GM19035 (cell line): ENCODE measurements around the gene SMIM13.

Source experiments
- ATAC-seq: cut with Tn5 transposase; IDR thresholded peaks from one replicate; pipeline ENCODE4 v1.9.1; 2021; ENCODE audit not compliant: unreplicated experiment

SMIM13 gene

DNA sequence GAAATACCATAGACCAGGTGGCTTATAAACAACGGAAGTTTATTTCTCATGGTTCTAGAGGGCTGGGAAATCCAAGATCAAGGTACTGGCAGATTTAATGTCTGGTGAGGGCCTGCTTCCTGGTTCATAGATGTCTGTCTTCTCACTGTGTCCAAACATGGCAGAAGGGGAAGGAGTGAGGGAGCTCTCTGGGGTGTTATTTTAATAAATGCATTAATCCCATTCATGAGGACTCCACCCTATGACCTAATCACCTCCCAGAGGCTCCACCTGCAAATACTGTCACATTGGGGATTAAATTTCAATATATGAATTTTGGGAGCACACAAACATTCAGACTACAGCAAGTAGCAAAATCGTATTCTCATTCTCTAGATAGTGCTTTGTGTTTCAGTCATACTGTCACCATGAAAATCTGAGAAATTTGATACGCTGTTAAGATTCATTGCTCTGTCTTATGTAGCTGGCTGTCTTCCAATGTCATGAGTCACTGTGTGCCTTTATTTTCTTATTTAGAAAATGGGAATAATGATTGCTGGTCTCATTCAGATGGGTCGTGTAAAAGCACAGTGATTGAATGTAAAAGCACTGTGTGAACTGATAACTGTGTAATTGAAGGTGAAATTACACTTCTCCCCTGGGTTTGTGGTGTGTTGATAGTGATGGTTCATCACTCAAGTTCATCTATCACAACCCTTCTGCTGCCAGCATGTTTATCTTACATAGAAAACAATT lies 26.8 kb downstream of the SMIM13 start:
- ATAC-seq: no peak

DNA sequence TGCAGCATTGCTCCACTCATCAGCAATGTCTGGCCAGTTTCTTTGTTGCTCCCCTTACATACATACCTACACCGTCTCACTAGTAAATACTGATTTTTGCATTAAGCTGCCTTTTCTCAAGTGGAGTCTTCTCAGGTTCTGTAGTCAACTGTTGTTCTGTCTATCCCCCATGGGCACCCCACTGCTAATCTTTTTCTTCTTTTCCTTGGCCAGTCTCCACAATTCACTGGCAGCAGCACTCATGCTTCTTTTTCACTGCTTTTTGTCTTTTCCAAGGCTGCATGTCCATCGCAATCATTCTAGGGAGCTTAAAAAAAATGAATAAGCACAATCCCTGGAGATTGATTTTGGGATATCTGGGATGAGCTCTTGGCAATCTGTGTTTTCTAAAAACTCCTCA lies 28.2 kb downstream of the SMIM13 start:
- ATAC-seq: no peak

DNA sequence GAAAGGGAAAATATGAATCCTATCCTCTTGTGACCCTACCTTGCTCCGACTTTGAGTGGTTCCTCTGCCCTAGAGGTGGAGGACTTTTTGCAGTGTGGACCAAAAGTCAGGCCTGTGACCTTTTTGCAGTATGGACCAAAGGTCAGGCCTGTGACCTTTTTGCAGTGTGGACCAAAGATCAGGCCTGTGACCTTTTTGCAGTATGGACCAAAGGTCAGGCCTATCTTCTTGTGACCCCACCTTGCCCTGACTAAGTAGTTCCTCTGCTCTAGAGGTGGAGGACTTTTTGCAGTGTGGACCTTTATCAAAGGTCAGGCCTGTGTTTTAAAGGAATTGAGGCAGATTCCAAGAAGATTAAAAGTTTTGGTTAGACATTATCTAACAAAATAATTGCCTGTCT lies 28.7 kb downstream of the SMIM13 start:
- no peak for ATAC-seq

DNA sequence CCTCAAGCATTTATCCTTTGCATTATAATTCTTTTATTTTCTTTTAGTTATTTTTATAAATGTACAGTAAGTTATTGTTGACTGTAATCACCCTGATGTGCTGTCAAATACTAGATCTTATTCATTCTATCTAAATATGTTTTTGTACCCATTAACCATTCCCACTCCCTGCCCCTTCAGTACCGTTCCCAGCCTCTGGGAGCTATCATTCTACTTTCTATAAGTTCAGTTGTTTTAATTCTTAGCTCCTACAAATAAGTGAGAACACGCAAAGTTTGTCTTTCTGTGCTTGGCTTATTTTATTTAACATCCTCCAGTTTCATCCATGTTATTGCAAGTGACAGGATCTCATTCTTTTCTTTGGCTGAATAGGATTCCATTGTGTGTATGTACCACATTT lies 30.3 kb downstream of the SMIM13 start:
- no peak for ATAC-seq

DNA sequence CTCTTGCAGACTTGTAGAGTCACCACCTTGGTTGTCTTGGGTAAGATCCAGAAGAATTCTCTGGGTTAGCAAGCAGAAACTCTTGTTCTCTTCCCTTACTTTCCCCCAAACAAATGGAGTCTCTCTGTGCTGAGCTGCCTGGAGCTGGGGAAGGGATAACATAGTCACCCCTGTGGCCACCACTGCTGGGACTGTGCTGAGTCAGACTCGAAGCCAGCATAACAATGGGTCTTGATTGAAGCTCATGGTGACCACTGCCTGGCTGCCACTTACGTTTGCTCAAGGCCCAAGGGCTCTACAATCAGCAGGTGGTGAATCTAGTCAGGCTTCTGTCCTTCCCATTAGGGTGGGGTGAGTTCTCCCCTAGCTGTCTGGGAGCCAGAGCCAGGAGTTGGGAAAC lies 33.2 kb downstream of the SMIM13 start:
- ATAC-seq: no peak

DNA sequence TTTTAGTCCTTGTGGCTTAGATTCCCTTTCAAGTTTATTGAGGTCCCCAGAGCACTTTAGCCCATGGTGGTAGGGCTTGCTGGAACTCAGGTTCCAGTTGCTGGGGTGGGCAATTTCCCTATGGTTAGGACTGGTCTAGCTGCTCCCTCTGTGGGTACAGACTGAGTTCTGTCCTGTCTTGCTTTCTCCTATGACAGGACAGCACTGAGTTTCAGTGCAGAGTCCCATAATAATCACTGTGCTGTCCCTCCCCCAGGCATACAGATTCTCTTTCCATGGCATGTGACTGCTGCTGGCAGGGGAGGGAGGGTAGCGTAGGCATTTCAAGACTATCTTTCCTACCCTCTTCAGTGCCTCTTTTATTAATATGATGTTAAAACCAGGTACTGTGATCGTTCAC lies 35.0 kb downstream of the SMIM13 start:
- ATAC-seq: no peak

DNA sequence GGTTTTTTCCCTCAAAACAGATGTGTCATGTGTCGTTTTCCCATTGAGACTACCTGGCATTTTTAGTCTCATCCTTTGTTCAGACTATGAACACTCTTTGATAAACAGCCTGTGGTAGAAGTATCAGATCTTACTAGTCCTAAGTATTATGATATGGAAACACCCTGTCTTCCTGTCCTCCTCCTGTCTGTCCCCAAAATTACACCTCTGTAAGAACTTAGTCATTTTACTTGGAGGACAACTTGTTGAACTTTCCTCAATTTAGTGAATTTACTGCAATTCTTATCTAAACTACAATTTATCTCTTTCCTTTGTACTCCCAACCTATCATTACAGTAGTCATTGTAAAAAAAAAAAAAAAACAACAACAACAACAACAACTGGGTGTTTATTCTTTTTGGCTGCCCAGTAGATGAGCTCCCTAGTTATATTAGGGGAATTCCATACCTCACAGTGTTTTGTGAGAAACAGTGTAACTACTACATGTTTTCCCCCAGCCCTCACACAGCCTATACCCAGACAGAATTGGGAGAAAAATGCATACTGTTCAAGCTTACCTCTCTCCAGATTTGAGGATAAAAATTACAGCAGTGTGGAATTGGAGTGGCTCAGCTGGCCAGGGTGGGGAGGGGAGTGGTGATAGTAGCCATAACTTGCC lies 36.4 kb downstream of the SMIM13 start:
- ATAC-seq: no peak

DNA sequence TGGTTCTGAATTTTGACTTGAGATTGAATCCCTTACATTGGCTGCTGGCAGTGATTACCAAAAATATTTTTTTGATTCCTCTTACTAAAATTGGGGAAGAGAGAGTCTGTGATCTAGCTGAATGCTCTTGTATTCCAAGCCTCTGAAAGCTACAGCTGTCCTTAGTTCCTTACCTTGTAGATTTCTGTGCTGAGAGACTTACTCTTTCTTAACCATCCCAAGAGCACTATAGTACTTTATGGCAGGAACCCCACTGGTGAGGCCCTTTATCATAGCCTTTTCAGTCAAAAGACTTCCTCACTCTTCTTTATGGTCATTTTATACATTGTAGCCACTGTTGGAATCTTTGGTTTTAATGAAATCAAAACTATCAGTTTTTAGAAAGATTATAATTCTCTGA lies 37.0 kb downstream of the SMIM13 start:
- ATAC-seq: no peak

DNA sequence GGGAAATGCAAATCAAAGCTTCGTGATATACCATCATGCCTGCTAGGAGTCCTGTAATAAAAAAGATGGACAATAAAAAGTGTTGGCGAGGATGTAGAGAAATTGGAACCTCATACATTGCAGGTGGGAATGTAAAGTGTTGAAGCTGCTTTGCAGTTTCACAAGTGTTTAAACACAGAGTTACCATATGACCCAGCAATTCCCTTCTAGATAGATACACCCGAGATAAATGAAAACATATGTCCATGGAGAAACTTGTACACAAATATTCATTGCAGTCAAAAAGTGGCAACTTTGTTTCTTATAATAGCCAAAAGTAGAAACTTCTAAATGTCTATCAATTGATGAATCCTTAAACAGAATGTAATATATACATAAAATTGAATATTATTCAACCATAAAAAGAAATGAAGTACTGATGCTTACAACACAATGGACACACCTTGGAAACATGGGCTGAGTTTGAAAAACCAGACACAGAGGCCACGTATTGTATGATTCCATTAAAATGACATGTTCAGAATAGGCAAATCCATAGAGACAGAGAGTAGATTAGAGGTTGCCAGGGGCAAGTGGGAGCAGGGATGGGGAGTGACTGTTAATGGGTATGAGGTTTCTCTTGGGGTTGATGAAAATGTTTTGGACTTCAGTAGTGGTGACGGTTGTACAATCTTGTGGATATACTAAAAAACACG lies 38.7 kb downstream of the SMIM13 start:
- no peak for ATAC-seq

DNA sequence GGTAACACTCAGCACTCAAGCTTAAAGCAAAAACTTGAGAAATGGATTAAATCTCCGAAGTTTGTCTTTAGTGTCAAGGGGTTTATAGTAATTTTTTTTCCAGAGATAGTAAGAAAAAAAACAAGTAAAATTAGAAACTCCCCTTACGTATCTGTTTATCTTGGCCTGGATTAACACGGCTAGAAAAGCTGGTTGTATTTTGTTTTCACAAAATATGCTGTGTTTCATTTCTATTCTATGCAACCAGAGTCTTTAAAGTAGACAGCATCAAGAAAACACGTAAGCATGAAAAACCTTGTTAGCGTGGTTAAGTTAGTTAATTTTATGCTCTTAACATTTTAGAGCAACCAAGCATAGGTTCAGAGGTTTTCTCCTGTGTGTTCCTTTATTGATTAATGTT lies 39.6 kb downstream of the SMIM13 start:
- ATAC-seq: no peak

DNA sequence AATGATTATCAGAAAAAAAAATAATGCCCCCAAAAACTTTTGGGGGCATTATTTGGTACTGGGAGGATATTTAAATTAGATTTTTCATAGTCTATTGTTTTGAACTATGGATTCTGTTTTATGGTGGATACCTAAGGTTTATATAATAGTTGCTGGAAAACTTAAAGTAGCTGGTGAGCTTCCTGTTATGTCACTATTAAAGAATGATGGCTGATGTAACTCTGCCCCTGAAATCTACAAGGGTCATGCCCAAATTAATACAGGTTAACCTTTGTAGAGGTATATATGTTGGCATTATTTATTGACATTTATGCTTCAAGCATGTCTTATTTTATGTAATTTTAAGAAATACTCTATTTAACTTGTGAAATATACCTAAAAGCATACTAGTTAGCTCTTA lies 43.2 kb downstream of the SMIM13 start:
- no peak for ATAC-seq

DNA sequence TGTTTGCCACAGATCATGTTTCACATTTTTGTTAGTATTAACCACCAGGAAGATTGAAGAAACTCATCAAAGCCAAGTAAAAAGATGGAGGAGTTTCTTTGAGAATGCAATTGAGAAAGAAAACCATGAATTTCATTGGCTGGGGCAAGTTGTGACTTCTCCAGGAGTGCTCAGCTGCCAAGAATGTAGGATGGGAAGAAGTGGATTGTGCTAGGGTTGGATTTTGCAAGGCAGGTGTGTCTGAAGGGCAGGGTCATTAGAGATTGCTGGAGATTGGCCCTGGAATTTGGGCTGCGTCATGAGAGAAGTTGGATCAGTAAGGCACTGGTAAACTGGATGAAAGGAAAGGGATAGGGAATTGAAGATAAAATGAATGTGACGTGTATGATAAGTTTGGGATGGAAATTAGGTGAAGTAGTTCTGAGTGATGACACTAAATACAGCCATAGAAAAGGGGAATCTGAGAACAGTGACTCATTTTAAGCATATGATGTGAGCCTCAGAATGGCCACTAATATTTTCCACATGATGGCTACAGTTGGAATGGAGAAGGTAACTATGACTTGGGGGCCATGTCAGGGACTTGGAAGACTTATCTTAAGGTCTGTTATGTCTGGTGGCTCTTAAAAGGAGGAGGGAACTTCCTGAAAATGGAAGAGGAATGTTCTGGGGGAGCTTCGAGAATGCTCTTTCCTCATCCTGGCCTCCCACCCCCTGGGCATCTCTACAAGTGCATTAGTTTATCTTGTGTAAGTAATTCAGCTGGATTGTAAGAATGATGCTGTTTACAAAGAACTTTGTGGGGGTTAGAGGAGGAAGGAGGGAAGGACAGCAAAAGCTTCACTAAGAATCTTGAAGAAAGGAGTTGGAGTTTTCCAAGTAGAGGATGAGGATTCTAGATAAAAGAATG lies 45.7 kb downstream of the SMIM13 start:
- ATAC-seq: no peak

DNA sequence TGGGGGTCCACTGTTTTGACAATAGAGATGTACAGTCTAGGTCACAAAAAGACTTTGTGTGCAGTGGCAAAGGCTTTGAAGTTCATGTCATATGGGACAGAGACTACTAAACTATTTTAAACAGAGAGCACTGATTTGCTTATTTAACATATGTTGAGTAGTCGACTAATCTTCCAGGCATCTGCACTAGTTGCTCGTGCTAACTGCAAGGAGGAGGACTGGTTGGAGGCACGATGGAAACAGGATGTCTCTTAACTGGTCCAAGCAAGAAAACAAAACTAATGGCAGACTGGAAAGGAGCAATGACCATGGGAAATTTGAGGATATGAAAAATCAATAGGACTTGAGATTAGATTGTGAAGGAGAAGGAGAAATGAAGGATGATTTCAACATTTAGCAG lies 46.4 kb downstream of the SMIM13 start:
- no peak for ATAC-seq

DNA sequence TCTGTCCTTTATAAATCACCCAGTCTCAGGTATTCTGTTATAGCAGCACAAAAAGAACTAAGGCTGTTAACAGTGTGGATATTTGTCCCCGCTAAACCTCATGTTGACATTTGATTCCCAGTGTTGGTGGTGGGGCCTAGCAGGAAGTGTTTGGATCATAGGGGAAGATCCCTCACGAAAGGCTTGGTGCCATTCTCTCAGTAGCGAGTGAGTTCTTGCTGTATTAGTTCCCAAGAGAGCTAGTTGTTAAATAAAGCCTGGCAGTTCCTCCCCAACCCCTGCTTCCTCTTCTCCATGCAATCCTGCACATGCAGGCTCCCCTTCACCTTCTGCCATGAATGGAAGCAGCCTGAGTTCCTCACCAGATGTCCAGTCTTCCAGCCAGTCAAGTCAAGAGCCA lies 47.7 kb downstream of the SMIM13 start:
- ATAC-seq: no peak

DNA sequence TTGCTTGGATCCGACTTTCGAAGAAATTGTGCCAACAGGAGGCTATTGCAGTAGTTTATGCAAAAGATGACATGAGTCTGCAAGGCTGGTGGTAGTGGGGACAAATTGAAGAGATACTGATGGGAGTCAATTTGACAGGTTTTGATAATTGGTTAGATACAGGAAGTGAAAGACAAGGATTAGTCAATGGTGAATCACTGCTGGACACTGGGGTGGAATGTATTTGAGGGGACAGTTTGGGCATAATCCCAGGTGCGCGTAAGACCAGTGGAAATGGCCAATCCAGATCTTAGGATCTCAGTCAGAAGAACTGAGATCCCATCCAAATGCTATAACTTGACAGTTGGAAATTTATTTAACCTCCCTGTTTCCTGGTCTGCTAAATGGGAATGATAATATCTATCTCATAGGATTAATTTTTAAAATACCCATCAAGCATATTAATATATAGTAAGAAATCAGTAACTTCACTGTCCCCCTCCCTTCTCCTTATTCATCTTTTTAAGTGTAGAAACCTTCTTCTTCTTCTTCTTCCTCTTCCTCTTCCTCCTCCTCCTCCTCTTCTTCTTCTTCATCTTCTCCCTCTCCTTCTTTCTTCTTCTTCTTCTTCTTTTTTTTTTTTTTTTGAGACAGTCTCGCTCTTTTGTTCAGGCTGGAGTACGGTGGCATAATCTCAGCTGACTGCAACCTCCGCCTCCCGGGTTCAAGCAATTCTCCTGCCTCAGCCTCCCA lies 48.8 kb downstream of the SMIM13 start:
- no peak for ATAC-seq

DNA sequence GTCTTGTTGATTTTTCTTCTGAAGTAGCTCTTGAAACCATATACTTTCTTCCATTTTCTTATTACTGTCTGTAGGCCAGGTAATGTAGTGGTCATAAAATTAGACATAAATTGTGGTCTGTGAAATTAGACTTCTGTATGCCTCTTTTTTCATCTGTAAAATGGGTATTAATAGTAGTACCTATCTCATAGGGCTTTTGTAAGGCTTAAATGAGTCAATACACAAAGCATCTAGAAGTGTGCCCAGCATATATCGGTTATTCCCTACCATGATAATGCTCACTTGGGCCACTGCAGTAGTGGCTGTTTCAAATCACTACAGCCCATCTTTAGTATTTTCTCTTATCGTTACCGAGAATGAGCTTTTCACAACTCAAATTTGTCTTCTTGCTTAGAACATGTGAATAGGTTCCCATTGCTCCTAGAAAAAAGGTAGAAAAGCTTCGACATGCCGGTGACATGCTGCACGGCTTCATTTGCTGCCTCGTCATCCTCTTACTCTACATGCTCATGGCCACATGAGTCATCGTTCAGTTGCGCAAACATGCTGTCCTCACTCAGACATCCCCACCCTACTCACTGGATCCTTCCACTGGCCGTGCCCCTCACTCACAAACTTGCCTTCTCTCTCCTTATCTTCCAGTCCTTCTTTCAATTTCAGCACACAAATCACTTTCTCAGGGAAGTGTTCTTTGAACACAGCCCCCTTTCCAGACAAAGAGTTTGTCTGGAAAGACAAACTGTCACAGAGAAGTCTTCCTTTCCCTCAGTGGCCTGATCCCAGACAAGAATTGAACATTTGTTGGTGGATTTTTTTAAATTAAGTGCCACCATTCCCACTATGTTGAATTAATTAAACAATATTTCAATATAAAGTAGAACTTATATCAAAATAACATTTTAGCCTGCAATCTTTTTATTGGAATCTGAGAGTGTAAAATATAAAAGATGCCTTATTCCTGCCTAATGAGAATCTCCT lies 50.0 kb downstream of the SMIM13 start:
- ATAC-seq: no peak

DNA sequence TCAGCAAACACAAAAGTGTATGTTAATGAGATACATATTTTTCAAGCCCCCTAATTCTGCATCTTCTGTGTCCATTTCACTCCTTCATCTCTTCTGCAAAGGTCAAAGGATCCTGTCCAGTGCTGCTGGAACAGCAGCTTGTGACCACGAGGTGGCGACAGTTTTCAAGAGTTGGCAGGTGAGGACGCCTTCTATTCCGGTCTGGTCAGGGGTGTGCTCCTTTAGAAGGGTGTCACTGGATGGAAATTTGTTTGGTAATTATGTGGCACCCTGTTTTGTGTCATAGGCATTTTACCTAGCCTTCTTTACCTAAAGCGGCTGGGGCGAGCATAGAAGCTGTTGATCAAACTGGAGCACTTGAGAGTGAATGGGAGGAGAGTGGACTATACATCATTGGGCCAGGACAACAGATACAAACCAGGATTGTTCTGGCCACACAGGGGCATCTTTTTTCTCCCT lies 50.8 kb downstream of the SMIM13 start:
- peak; percentile 89 for ATAC-seq

DNA sequence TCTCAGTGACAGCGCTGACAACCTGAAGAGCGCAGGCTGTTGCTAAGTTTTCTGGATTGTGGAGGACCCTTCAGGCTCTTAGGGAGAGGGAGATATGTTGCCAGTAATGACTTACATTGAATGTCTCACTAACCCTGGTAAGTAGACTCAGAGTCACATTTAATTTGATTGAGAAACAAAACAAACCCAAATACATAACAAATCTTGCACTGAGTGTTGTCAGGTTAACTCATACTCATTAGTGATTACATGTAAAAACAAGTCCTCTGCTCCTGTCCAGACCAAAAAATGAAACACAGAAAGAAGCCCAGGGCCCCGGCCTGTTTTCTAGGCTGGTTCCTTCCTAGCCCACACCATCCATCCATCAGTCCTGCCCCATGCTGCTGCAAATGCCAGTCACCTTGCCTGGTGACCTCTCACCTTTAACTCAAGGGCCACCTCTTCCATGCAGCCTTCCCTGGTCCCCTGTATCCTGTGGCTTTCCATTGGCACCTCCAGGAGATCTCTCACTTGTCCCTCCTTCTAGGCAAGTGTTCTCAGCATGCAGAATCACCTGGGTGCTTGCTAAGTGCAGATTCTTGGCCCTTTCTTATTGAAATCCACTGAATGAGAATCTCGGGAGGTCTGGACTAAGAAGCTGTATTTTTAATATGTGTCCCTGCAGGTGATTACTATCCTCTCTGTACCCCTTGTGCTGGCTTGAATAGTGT lies 52.6 kb downstream of the SMIM13 start:
- ATAC-seq: no peak

DNA sequence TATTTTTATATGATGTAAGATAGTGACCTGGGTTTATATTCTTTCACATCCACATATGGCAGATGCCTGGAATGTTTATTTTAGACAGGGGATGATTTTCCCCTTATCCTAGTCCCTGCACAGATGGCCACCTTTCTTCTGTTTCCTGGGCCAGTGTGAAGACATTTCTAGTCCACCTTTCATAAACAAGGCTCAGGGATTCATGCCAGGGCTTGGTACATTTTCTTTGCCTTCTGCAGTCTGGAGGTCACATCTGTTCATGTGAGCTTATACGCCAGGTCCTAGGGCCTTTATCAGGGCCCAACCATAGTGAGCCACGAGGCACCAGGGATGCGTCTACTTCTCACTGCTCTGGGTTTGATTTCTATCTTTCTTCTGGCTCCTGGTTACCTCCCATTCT lies 55.9 kb downstream of the SMIM13 start:
- no peak for ATAC-seq
